ENCODE data around the gene EIF2B4. TPM values are rescaled to one million over a fixed set of nuclear protein-coding genes. Genes with fewer than 3 reads are reported as not detected.

EIF2B4 gene
- total and polyA plus RNA-seq, 2 of the 13 experiments (the other 11 are each of a cell fraction or from before 2014, with no cell fraction given) = 91.5 to 96.4 TPM

- TF ChIP-seq NFAT5 (CRISPR knock-in tag; IDR thresholded peaks at IDR 0.05) = peak; percentile 95
- peak; percentile 14 for TF ChIP-seq ZNF883 (CRISPR knock-in tag; IDR thresholded peaks at IDR 0.05; ENCODE audit: not compliant biosample characterization)
- TF ChIP-seq ZBTB3 (CRISPR knock-in tag; IDR thresholded peaks at IDR 0.05; ENCODE audit: borderline replicate concordance, low read depth) = no peak
- TF ChIP-seq ZFX (CRISPR knock-in tag; IDR thresholded peaks at IDR 0.05; ENCODE audit: low read depth) = peak; percentile 98
- peak; percentile 94 for TF ChIP-seq THAP11 (CRISPR knock-in tag; IDR thresholded peaks at IDR 0.05)
- TF ChIP-seq HINFP (CRISPR knock-in tag; IDR thresholded peaks at IDR 0.05; ENCODE audit: low read depth) = peak; percentile 60
- TF ChIP-seq RFXAP (CRISPR knock-in tag; IDR thresholded peaks at IDR 0.05; ENCODE audit: borderline replicate concordance) = peak; percentile 88; the same call in 1 of the 2 replicates
- TF ChIP-seq BRD4 (CRISPR knock-in tag; IDR thresholded peaks at IDR 0.05) = peak; percentile 88
- TF ChIP-seq, protein P1, sequence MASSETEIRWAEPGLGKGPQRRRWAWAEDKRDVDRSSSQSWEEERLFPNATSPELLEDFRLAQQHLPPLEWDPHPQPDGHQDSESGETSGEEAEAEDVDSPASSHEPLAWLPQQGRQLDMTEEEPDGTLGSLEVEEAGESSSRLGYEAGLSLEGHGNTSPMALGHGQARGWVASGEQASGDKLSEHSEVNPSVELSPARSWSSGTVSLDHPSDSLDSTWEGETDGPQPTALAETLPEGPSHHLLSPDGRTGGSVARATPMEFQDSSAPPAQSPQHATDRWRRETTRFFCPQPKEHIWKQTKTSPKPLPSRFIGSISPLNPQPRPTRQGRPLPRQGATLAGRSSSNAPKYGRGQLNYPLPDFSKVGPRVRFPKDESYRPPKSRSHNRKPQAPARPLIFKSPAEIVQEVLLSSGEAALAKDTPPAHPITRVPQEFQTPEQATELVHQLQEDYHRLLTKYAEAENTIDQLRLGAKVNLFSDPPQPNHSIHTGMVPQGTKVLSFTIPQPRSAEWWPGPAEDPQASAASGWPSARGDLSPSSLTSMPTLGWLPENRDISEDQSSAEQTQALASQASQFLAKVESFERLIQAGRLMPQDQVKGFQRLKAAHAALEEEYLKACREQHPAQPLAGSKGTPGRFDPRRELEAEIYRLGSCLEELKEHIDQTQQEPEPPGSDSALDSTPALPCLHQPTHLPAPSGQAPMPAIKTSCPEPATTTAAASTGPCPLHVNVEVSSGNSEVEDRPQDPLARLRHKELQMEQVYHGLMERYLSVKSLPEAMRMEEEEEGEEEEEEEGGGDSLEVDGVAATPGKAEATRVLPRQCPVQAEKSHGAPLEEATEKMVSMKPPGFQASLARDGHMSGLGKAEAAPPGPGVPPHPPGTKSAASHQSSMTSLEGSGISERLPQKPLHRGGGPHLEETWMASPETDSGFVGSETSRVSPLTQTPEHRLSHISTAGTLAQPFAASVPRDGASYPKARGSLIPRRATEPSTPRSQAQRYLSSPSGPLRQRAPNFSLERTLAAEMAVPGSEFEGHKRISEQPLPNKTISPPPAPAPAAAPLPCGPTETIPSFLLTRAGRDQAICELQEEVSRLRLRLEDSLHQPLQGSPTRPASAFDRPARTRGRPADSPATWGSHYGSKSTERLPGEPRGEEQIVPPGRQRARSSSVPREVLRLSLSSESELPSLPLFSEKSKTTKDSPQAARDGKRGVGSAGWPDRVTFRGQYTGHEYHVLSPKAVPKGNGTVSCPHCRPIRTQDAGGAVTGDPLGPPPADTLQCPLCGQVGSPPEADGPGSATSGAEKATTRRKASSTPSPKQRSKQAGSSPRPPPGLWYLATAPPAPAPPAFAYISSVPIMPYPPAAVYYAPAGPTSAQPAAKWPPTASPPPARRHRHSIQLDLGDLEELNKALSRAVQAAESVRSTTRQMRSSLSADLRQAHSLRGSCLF (CRISPR knock-in tag; IDR thresholded peaks at IDR 0.05; ENCODE audit: borderline replicate concordance) = no peak
- no peak for TF ChIP-seq NR3C1 (CRISPR knock-in tag; IDR thresholded peaks at IDR 0.05)
- peak; percentile 98 for TF ChIP-seq SAP130 (CRISPR knock-in tag; IDR thresholded peaks at IDR 0.05; ENCODE audit: low read depth)
- TF ChIP-seq, protein P2, sequence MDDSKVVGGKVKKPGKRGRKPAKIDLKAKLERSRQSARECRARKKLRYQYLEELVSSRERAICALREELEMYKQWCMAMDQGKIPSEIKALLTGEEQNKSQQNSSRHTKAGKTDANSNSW (CRISPR knock-in tag; IDR thresholded peaks at IDR 0.05; ENCODE audit: borderline replicate concordance) = no peak
- no peak for TF ChIP-seq PTBP1 (IDR thresholded peaks at IDR 0.05; ENCODE audit: low read depth, low read length, poor library complexity, severe bottlenecking)
- no peak for TF ChIP-seq NPAS2 (CRISPR knock-in tag; IDR thresholded peaks at IDR 0.05; ENCODE audit: borderline replicate concordance)
- no peak; the same call in 1 of the 2 replicates for TF ChIP-seq ZNF615 (CRISPR knock-in tag; IDR thresholded peaks at IDR 0.05; ENCODE audit: borderline replicate concordance)
These were observed 47.2 kb downstream of the EIF2B4 start, which contains the start of gene MPV17 (continued) for GRCh38 chr2:27322766-27323595.
